Measurements from ENCODE around the gene PCDHGB2. TPM values are rescaled to one million over a fixed set of nuclear protein-coding genes. Genes with fewer than 3 reads are reported as not detected.

PCDHGB2 gene
- polyA plus RNA-seq, 1 donor from 2014 or later = 0.43 TPM

GRCh38 chr5:141409598-141410306 lies 50.0 kb downstream of the PCDHGB2 start:
- Histone ChIP-seq H3K36me3 (ENCODE audit: insufficient read depth, low read length) (peaks cover 49% of the 10 kb centered on the region), H4K20me1 (ENCODE audit: insufficient read depth) (no peaks in the 10 kb centered on the region), H3K9me2 (ENCODE audit: insufficient read depth, low read length) (no peaks in the 10 kb centered on the region), H2AFZ (ENCODE audit: low read depth, low read length) (no peak overlapping the region), H3K9me3 (ENCODE audit: low read length) (peaks cover 53% of the 10 kb centered on the region), H3K27me3 (ENCODE audit: insufficient read depth, low read depth, low read length) (no peaks in the 10 kb centered on the region), H3K27ac (ENCODE audit: low read length) (no peak overlapping the region), H3K4me3 (ENCODE audit: low read length) (peak overlapping the region; percentile 66), H3K9ac (ENCODE audit: low read length) (no peak overlapping the region), H3K79me2 (replicated peaks; ENCODE audit: insufficient read depth, low read length) (peaks cover 44% of the 10 kb centered on the region), H3F3A (ENCODE audit: insufficient read depth, low read length, poor library complexity, severe bottlenecking) (peaks cover 9% of the 10 kb centered on the region), H3K4me2 (ENCODE audit: low read length) (no peak overlapping the region)
- TF ChIP-seq EZH2 (IDR thresholded peaks at IDR 0.05; ENCODE audit: borderline replicate concordance, insufficient read depth, low read length, poor library complexity, severe bottlenecking) (no peak), REST (IDR thresholded peaks at IDR 0.05; ENCODE audit: borderline replicate concordance) (no peak), POLR2AphosphoS5 (IDR thresholded peaks at IDR 0.05) (no peak), TAF1 (IDR thresholded peaks at IDR 0.05; ENCODE audit: low read depth) (no peak), RAD21 (conservative IDR thresholded peaks at IDR 0.05) (no peak), CTCF (IDR thresholded peaks at IDR 0.05; ENCODE audit: poor library complexity, severe bottlenecking) (no peak), MXI1 (conservative IDR thresholded peaks at IDR 0.05; ENCODE audit: poor library complexity, severe bottlenecking) (no peak), SMC3 (conservative IDR thresholded peaks at IDR 0.05; ENCODE audit: poor library complexity) (no peak), EP300 (conservative IDR thresholded peaks at IDR 0.05; ENCODE audit: poor library complexity, severe bottlenecking) (no peak)

GRCh38 chr5:141411575-141411974 lies 51.8 kb downstream of the PCDHGB2 start:
- Histone ChIP-seq H3K9ac (ENCODE audit: low read length) (no peak overlapping the region), H3K4me2 (ENCODE audit: low read length) (peak overlapping the region; percentile 44), H3K9me3 (ENCODE audit: low read length) (peaks cover 66% of the 10 kb centered on the region), H3K79me2 (replicated peaks; ENCODE audit: insufficient read depth, low read length) (peaks cover 53% of the 10 kb centered on the region), H3K27ac (ENCODE audit: low read length) (no peak overlapping the region), H3K27me3 (ENCODE audit: insufficient read depth, low read depth, low read length) (no peaks in the 10 kb centered on the region), H3K4me3 (ENCODE audit: low read length) (peak overlapping the region; percentile 66), H3K9me2 (ENCODE audit: insufficient read depth, low read length) (no peaks in the 10 kb centered on the region), H3K36me3 (ENCODE audit: insufficient read depth, low read length) (peaks cover 67% of the 10 kb centered on the region), H2AFZ (ENCODE audit: low read depth, low read length) (no peak overlapping the region), H3F3A (ENCODE audit: insufficient read depth, low read length, poor library complexity, severe bottlenecking) (peaks cover 9% of the 10 kb centered on the region), H4K20me1 (ENCODE audit: insufficient read depth) (no peaks in the 10 kb centered on the region)
- TF ChIP-seq RAD21 (conservative IDR thresholded peaks at IDR 0.05) (no peak), CTCF (IDR thresholded peaks at IDR 0.05; ENCODE audit: poor library complexity, severe bottlenecking) (no peak)

Other genes starting within 250 kb of the PCDHGB2 start
- 4.2 and 4.3 TPM in 2 replicates for gene PCDHB4, start 238.2 kb upstream of the PCDHGB2 start, polyA plus RNA-seq
- 4.5 and 4.7 TPM in 2 replicates for gene PCDHB5, start 224.8 kb upstream of the PCDHGB2 start, polyA plus RNA-seq
- 1.6 and 1.7 TPM in 2 replicates for gene PCDHB6, start 209.9 kb upstream of the PCDHGB2 start, polyA plus RNA-seq
- gene PCDHB7, start 187.3 kb upstream of the PCDHGB2 start, polyA plus RNA-seq = 0.99 and 2.1 TPM in 2 replicates
- gene PCDHB8, start 182.2 kb upstream of the PCDHGB2 start, polyA plus RNA-seq = 0.76 and 0.81 TPM in 2 replicates
- gene PCDHB16, start 177.6 kb upstream of the PCDHGB2 start, polyA plus RNA-seq = 2.1 and 2.8 TPM in 2 replicates
- gene PCDHB9, start 172.8 kb upstream of the PCDHGB2 start, polyA plus RNA-seq = 4.8 and 4.9 TPM in 2 replicates
- gene PCDHB10, start 167.6 kb upstream of the PCDHGB2 start, polyA plus RNA-seq = 8.7 and 9.6 TPM in 2 replicates
- 2.7 and 3.7 TPM in 2 replicates for gene PCDHB11, start 160.4 kb upstream of the PCDHGB2 start, polyA plus RNA-seq
- gene PCDHB12, start 151.3 kb upstream of the PCDHGB2 start, polyA plus RNA-seq = 1.3 and 2.2 TPM in 2 replicates
- gene PCDHB13, start 146.1 kb upstream of the PCDHGB2 start, polyA plus RNA-seq = 1.0 and 1.6 TPM in 2 replicates
- 12.6 and 18.3 TPM in 2 replicates for gene PCDHB14, start 136.7 kb upstream of the PCDHGB2 start, polyA plus RNA-seq
- 11.2 and 13.7 TPM in 2 replicates for gene PCDHB15, start 114.6 kb upstream of the PCDHGB2 start, polyA plus RNA-seq
- not detected in 2 replicates for gene SLC25A2, start 55.9 kb upstream of the PCDHGB2 start, polyA plus RNA-seq
- 173 and 198 TPM in 2 replicates for gene TAF7, start 39.2 kb upstream of the PCDHGB2 start, polyA plus RNA-seq
- gene PCDHGA1, start 29.5 kb upstream of the PCDHGB2 start, polyA plus RNA-seq = 0.19 and 0.50 TPM in 2 replicates
- gene PCDHGA2, start 21.2 kb upstream of the PCDHGB2 start, polyA plus RNA-seq = 0.21 and 0.26 TPM in 2 replicates
- gene PCDHGA3, start 16.2 kb upstream of the PCDHGB2 start, polyA plus RNA-seq = 0.10 and 0.26 TPM in 2 replicates
- gene PCDHGB1, start 9.9 kb upstream of the PCDHGB2 start, polyA plus RNA-seq = 0.46 and 0.68 TPM in 2 replicates
- 0.38 TPM in 1 of 2 replicates, not detected in the other for gene PCDHGA4, start 5.0 kb upstream of the PCDHGB2 start, polyA plus RNA-seq
- gene PCDHGA5, start 4.2 kb downstream of the PCDHGB2 start, polyA plus RNA-seq = 0.25 TPM in 1 of 2 replicates, not detected in the other
- not detected in 2 replicates for gene PCDHGB3, start 10.2 kb downstream of the PCDHGB2 start, polyA plus RNA-seq
- 0.09 TPM in 1 of 2 replicates, not detected in the other for gene PCDHGA6, start 13.9 kb downstream of the PCDHGB2 start, polyA plus RNA-seq
- not detected in 2 replicates for gene PCDHGA7, start 22.7 kb downstream of the PCDHGB2 start, polyA plus RNA-seq
- gene PCDHGB4, start 27.7 kb downstream of the PCDHGB2 start, polyA plus RNA-seq = 9.3 and 13.0 TPM in 2 replicates
- gene PCDHGA8, start 32.6 kb downstream of the PCDHGB2 start, polyA plus RNA-seq = 0.19 and 0.38 TPM in 2 replicates
- gene PCDHGB5, start 38.0 kb downstream of the PCDHGB2 start, polyA plus RNA-seq = 0.17 and 0.54 TPM in 2 replicates
- 0.11 TPM in 1 of 2 replicates, not detected in the other for gene PCDHGA9, start 42.8 kb downstream of the PCDHGB2 start, polyA plus RNA-seq
- 29.2 and 34.4 TPM in 2 replicates for gene PCDHGB6, start 48.0 kb downstream of the PCDHGB2 start, polyA plus RNA-seq
- gene PCDHGA10, start 53.0 kb downstream of the PCDHGB2 start, polyA plus RNA-seq = 7.3 and 8.1 TPM in 2 replicates
- gene PCDHGB7, start 57.7 kb downstream of the PCDHGB2 start, polyA plus RNA-seq = 4.7 and 5.1 TPM in 2 replicates
- gene PCDHGA11, start 61.1 kb downstream of the PCDHGB2 start, polyA plus RNA-seq = 0.32 and 0.62 TPM in 2 replicates
- 0.11 and 0.56 TPM in 2 replicates for gene PCDHGA12, start 70.5 kb downstream of the PCDHGB2 start, polyA plus RNA-seq
- gene PCDHGC3, start 116.0 kb downstream of the PCDHGB2 start, polyA plus RNA-seq = 2.1 and 2.8 TPM in 2 replicates
- 4.3 and 6.4 TPM in 2 replicates for gene PCDHGC4, start 125.0 kb downstream of the PCDHGB2 start, polyA plus RNA-seq
- 0.51 and 0.54 TPM in 2 replicates for gene PCDHGC5, start 129.1 kb downstream of the PCDHGB2 start, polyA plus RNA-seq